BE2C (cell line): Measurements from ENCODE around the gene KRABD2.

Source experiments
- DNase-seq: peaks from one replicate; pipeline ENCODE4 v3.0.0-alpha.2; 2020
- H3K27me3 ChIP-seq: fragments of 250-450 bp; sonication (Bioruptor Pico); 2 replicates; pipeline ENCODE4 v1.5.1; 2020; ENCODE audit warnings: mild to moderate bottlenecking
- H3K36me3 ChIP-seq: fragments of 250-450 bp; sonication (Bioruptor Pico); 2 replicates; pipeline ENCODE4 v1.5.1; 2020; ENCODE audit warnings: mild to moderate bottlenecking
- H3K4me1 ChIP-seq: fragments of 250-450 bp; sonication (Bioruptor Pico); 2 replicates; pipeline ENCODE4 v1.5.1; 2020
- H3K4me3 ChIP-seq: 2 replicates; pipeline ENCODE4 v1.5.1; 2011; ENCODE audit warnings: low read depth, low read length
- H3K9me3 ChIP-seq: fragments of 250-450 bp; sonication (Bioruptor Pico); 2 replicates; pipeline ENCODE4 v1.5.1; 2020
- CTCF ChIP-seq: IDR thresholded peaks from 2 replicates; pipeline ENCODE4 v1.5.1; 2012; ENCODE audit warnings: mild to moderate bottlenecking, low read depth, low read length

The KRABD2 gene

GRCh38 chr17:8360751-8361150, 15.8 kb downstream of the KRABD2 start:
- no peaks in the 10 kb centered on the region for H3K36me3 ChIP-seq
- no peaks in the 10 kb centered on the region for H3K9me3 ChIP-seq
- no peak overlapping the region for H3K4me3 ChIP-seq
- H3K4me1 ChIP-seq, result no peaks in the 10 kb centered on the region
- no peak for TF ChIP-seq CTCF
- no peak for DNase-seq
- H3K27me3 ChIP-seq, result no peaks in the 10 kb centered on the region

- Histone ChIP-seq H3K4me3 (no peak overlapping the region), H3K27me3 (no peaks in the 10 kb centered on the region), H3K9me3 (no peaks in the 10 kb centered on the region), H3K36me3 (no peaks in the 10 kb centered on the region), H3K4me1 (no peaks in the 10 kb centered on the region)
- no peak for TF ChIP-seq CTCF
- no peak for DNase-seq
These were observed 16.2 kb downstream of the KRABD2 start for GRCh38 chr17:8360260-8360659.

GRCh38 chr17:8359769-8360168, 16.7 kb downstream of the KRABD2 start:
- no peak for TF ChIP-seq CTCF
- Histone ChIP-seq H3K27me3 (no peaks in the 10 kb centered on the region), H3K36me3 (no peaks in the 10 kb centered on the region), H3K9me3 (no peaks in the 10 kb centered on the region), H3K4me3 (no peak overlapping the region), H3K4me1 (no peaks in the 10 kb centered on the region)
- no peak for DNase-seq

DNA sequence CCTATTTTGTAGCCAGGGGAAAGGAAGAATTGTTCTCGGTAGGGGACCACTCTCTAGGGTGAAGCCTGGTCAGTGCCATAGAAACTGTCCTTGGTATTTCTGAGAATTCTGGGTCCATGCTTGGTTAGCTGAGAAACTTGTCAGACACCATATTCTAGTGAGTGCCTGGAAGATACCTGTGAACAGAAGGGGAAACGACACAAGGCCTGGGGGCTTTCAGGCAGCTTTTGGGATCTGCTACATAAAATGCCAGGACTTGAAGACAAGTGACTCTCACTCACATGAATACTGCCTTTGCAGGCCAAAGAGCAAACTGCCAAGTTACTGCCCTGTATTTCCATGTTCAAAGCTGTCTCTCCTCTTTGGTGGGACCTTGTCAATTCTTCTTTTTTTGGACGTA, 18.6 kb downstream of the KRABD2 start:
- H3K36me3 ChIP-seq, result no peaks in the 10 kb centered on the region
- no peak overlapping the region for H3K4me3 ChIP-seq
- TF ChIP-seq CTCF, result no peak
- DNase-seq, result no peak
- no peaks in the 10 kb centered on the region for H3K4me1 ChIP-seq
- H3K9me3 ChIP-seq, result no peaks in the 10 kb centered on the region
- H3K27me3 ChIP-seq, result no peaks in the 10 kb centered on the region

GRCh38 chr17:8354236-8354635, 22.3 kb downstream of the KRABD2 start:
- no peaks in the 10 kb centered on the region for H3K27me3 ChIP-seq
- H3K4me1 ChIP-seq, result no peaks in the 10 kb centered on the region
- no peak for TF ChIP-seq CTCF
- no peaks in the 10 kb centered on the region for H3K9me3 ChIP-seq
- no peaks in the 10 kb centered on the region for H3K36me3 ChIP-seq
- DNase-seq, result no peak
- no peak overlapping the region for H3K4me3 ChIP-seq

DNA sequence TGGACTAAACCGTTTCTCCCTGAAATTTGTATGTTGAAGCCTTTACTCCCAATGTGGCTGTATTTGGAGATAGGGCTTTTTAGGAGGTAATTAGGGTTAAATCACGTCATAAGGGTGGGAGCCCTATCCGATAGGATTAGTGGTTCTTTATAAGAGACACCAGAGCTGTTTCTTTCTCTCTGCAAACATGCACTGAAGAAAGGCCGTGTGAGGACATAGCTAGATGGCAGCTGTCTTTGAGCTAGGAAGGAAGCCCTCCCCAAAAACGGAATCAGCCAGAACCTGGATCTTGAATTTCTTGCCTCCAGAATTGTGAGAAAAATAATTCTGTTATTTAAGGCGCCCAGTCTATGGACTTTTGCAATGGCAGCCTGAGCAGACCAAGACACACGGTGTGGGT, 22.8 kb downstream of the KRABD2 start:
- no peaks in the 10 kb centered on the region for H3K9me3 ChIP-seq
- no peak overlapping the region for H3K4me3 ChIP-seq
- no peak for DNase-seq
- TF ChIP-seq CTCF, result no peak
- H3K27me3 ChIP-seq, result no peaks in the 10 kb centered on the region
- H3K36me3 ChIP-seq, result no peaks in the 10 kb centered on the region
- no peaks in the 10 kb centered on the region for H3K4me1 ChIP-seq
